ENCODE measurements around the gene PCDHGC4. TPM values are rescaled to one million over a fixed set of nuclear protein-coding genes. Genes with fewer than 3 reads are reported as not detected.
A peak's percentile ranks its signal among the peaks of the same experiment; 100 is the strongest.

The PCDHGC4 gene
- total RNA-seq, 1 donor from 2014 or later = 0.69 TPM

GRCh38 chr5:141465351-141465750 lies 19.5 kb upstream of the PCDHGC4 start:
- DNase-seq (no peak), ATAC-seq (ENCODE audit: low read depth) (no peak)
- TF ChIP-seq CTCF (IDR thresholded peaks at IDR 0.05) = no peak
- Mint-ChIP-seq H3K9me3 (peaks cover 2% of the 10 kb centered on the region), H3K4me3 (no peak overlapping the region), H3K36me3 (ENCODE audit: low read depth) (no peaks in the 10 kb centered on the region), H3K4me1 (no peaks in the 10 kb centered on the region), H3K27me3 (peaks cover 3% of the 10 kb centered on the region), H3K27ac (no peak overlapping the region)
- CTCF ChIA-PET = interaction anchor here (0.9 to 1.1 kb wide), 2 partner anchors 10 to 13 kb away, joined by 4 read pairs; partner anchors contain the start of gene PCDHGC3
- intact Hi-C loops (cut with micrococcal nuclease) = no loop called here
- POLR2A ChIA-PET = no interaction called here

- Mint-ChIP-seq H3K4me1 (peaks cover 28% of the 10 kb centered on the region), H3K36me3 (ENCODE audit: low read depth) (peaks cover 2% of the 10 kb centered on the region), H3K27ac (peak within 1 kb of the TSS; percentile 32), H3K4me3 (peak within 1 kb of the TSS; percentile 93), H3K9me3 (no peaks in the 10 kb centered on the region), H3K27me3 (peaks cover 32% of the 10 kb centered on the region)
- intact Hi-C loops (cut with micrococcal nuclease) = loop anchor here (1.0 to 2.0 kb wide), 6 partner anchors 9 to 83 kb away; partner anchors contain the start of gene PCDHGA12
- POLR2A ChIA-PET = interaction anchor here (1.1 to 1.2 kb wide), 3 partner anchors 10 to 88 kb away, joined by 3 to 5 read pairs (median 4); no protein-coding TSS in a partner anchor
- no peak for DNase-seq
- peak; percentile 96 for ATAC-seq (ENCODE audit: low read depth)
- no peak for TF ChIP-seq CTCF (IDR thresholded peaks at IDR 0.05)
- CTCF ChIA-PET = interaction anchor here (0.6 to 4.6 kb wide), 15 partner anchors 10 to 89 kb away, joined by 3 to 59 read pairs (median 5); partner anchors contain the start of genes PCDHGA10, PCDHGA12 and PCDHGB6
Measured at GRCh38 chr5:141475625-141476131, 9.2 kb upstream of the PCDHGC4 start, which contains the start of gene PCDHGC3. PCDHGC3 (plus strand) TSS chr5:141475966; CDS start chr5:141476117, 151 bp downstream.

GRCh38 chr5:141476132-141476911 lies 8.5 kb upstream of the PCDHGC4 start:
- peak overlapping the region; percentile 32 for H3K27ac Mint-ChIP-seq
- peaks cover 37% of the 10 kb centered on the region for H3K27me3 Mint-ChIP-seq
- DNase-seq = no peak
- peak; percentile 15 for ATAC-seq (ENCODE audit: low read depth)
- H3K36me3 Mint-ChIP-seq (ENCODE audit: low read depth) = peaks cover 2% of the 10 kb centered on the region
- H3K4me3 Mint-ChIP-seq = peak overlapping the region; percentile 93
- CTCF ChIA-PET = interaction anchor here (0.7 to 4.6 kb wide), 13 partner anchors 10 to 88 kb away, joined by 3 to 59 read pairs (median 5); partner anchors contain the start of genes PCDHGA10, PCDHGA12 and PCDHGB6
- intact Hi-C loops (cut with micrococcal nuclease) = loop anchor here (1.0 to 2.0 kb wide), 4 partner anchors 8 to 46 kb away; partner anchors contain the start of gene PCDHGA12
- H3K4me1 Mint-ChIP-seq = peaks cover 28% of the 10 kb centered on the region
- no peaks in the 10 kb centered on the region for H3K9me3 Mint-ChIP-seq
- no peak for TF ChIP-seq CTCF (IDR thresholded peaks at IDR 0.05)
- POLR2A ChIA-PET = interaction anchor here (1.1 to 1.2 kb wide), 3 partner anchors 47 to 87 kb away, joined by 3 to 5 read pairs (median 4); no protein-coding TSS in a partner anchor

- ChIA-PET CTCF (interaction anchor here (0.8 to 4.6 kb wide), 5 partner anchors 36 to 87 kb away, joined by 3 to 59 read pairs (median 7); no protein-coding TSS in a partner anchor), POLR2A (interaction anchor here (1.1 kb wide), 1 partner anchor 46 kb away, joined by 3 read pairs; no protein-coding TSS in a partner anchor)
- Mint-ChIP-seq H3K4me1 (peaks cover 28% of the 10 kb centered on the region), H3K27me3 (peaks cover 37% of the 10 kb centered on the region), H3K9me3 (no peaks in the 10 kb centered on the region), H3K4me3 (peak overlapping the region; percentile 93), H3K36me3 (ENCODE audit: low read depth) (peaks cover 2% of the 10 kb centered on the region), H3K27ac (no peak overlapping the region)
- intact Hi-C loops (cut with micrococcal nuclease) = loop anchor here (2.0 kb wide), 3 partner anchors 16 to 46 kb away; partner anchors contain the start of gene PCDHGA12
- no peak for TF ChIP-seq CTCF (IDR thresholded peaks at IDR 0.05)
- ATAC-seq (ENCODE audit: low read depth) = no peak
- DNase-seq = no peak
Measured at GRCh38 chr5:141477044-141477575, 7.7 kb upstream of the PCDHGC4 start.
